Epithelial cell of esophagus (primary cell): ENCODE data around the gene ZNF598.

Experiments
- DNase-seq: peaks from one replicate; pipeline ENCODE4 v3.0.0; 2010; ENCODE audit warnings: low read depth
- H3K4me3 ChIP-seq: 2 replicates; pipeline ENCODE4 v1.5.1; 2011; ENCODE audit warnings: mild to moderate bottlenecking, low read length, control low read depth
- CTCF ChIP-seq: IDR thresholded peaks from 2 replicates; pipeline ENCODE4 v1.5.1; 2011; ENCODE audit warnings: low read depth, mild to moderate bottlenecking, low read length, control low read depth, inconsistent platforms; ENCODE audit not compliant: insufficient read depth; ENCODE audit errors: missing control alignments

The ZNF598 gene

GRCh38 chr16:1976951-1977874 lies 32.4 kb downstream of the ZNF598 start:
- TF ChIP-seq CTCF = no peak
- H3K4me3 ChIP-seq = no peak overlapping the region
- DNase-seq = no peak

- TF ChIP-seq CTCF = no peak
- no peak overlapping the region for H3K4me3 ChIP-seq
- DNase-seq = no peak
Observed at GRCh38 chr16:1976216-1976520, 33.5 kb downstream of the ZNF598 start.

- no peak for TF ChIP-seq CTCF
- H3K4me3 ChIP-seq = no peak overlapping the region
Observed at GRCh38 chr16:1975432-1976215, 34.0 kb downstream of the ZNF598 start.

GRCh38 chr16:1974157-1975070 lies 35.2 kb downstream of the ZNF598 start:
- H3K4me3 ChIP-seq = no peak overlapping the region
- DNase-seq = no peak
- TF ChIP-seq CTCF = no peak

More at GRCh38 chr16:1975432-1976215, 34.0 kb downstream of the ZNF598 start:
- no peak for DNase-seq

GRCh38 chr16:1973461-1974156 lies 36.0 kb downstream of the ZNF598 start:
- no peak for TF ChIP-seq CTCF
- no peak for DNase-seq
- H3K4me3 ChIP-seq = no peak overlapping the region

- no peak for TF ChIP-seq CTCF
- peak; percentile 59 for DNase-seq
- H3K4me3 ChIP-seq = peak overlapping the region; percentile 73
Observed at GRCh38 chr16:1972490-1972877, 37.1 kb downstream of the ZNF598 start.
